Femur (tissue), 1 donor: ENCODE data around the gene FGD1.

Experiments used
- DNase-seq: peaks from one replicate; pipeline ENCODE4 v3.0.0-alpha.2; 2017

FGD1 gene

GRCh38 chrX:54470054-54470760, 25.8 kb downstream of the FGD1 start:
- DNase-seq = no peak

- DNase-seq = no peak
Measured at GRCh38 chrX:54452920-54453319, 43.1 kb downstream of the FGD1 start.

GRCh38 chrX:54449929-54450328, 46.1 kb downstream of the FGD1 start:
- DNase-seq = no peak

DNA sequence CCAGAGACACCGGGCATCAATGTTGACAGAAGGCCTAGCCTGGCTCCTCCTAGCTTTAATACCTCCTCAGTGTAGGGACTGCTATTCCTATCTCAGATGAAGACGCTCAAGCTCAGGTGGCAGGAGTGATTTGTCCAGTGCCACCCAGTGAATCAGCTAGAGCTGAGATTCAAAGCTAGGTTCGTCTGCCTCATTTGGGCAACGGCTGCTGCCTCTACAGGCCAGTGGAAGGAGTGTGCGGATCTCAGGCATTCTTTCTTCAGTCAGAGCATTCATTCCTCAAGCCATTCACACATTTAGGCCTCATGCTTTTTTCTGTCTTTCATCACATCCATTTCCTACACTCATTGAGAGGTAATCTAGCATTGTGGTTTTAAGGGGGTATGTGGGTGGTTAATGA, 48.6 kb downstream of the FGD1 start:
- DNase-seq = no peak

- DNase-seq = no peak
Measured at GRCh38 chrX:54446084-54446483, 50.0 kb downstream of the FGD1 start.

DNA sequence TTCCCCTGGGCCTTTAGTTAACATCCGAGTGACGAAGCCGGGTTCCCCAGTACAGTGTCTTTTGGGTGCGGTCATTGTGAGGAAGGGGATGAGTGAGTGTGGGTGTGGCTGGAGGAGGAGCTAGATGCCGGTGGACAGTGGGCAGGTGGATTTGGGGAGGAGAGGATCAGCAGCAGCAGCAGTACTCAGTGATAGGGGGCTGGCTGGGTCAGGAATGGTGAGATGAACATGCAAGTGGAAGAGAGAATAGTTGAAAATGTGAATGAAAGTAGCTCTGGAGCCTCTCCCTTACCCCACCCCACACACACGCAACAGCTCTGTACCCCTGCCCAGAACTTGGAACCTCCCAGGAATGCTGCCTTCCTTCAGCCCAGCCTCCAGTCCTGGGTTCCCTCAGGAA, 51.3 kb downstream of the FGD1 start:
- no peak for DNase-seq

- DNase-seq = no peak
Measured at GRCh38 chrX:54442790-54443189, 53.2 kb downstream of the FGD1 start.

GRCh38 chrX:54439960-54440871, 55.8 kb downstream of the FGD1 start, which contains the start of gene TSR2:
Gene TSR2, plus strand, starts transcription at chrX:54440404. Its CDS starts 18 bp downstream, at chrX:54440422.
- DNase-seq = peak; percentile 91

GRCh38 chrX:54435121-54435520, 60.9 kb downstream of the FGD1 start:
- no peak for DNase-seq

- DNase-seq = no peak
Measured at GRCh38 chrX:54430519-54430918, 65.5 kb downstream of the FGD1 start.

GRCh38 chrX:54427837-54428424, 68.1 kb downstream of the FGD1 start:
- no peak for DNase-seq

DNA sequence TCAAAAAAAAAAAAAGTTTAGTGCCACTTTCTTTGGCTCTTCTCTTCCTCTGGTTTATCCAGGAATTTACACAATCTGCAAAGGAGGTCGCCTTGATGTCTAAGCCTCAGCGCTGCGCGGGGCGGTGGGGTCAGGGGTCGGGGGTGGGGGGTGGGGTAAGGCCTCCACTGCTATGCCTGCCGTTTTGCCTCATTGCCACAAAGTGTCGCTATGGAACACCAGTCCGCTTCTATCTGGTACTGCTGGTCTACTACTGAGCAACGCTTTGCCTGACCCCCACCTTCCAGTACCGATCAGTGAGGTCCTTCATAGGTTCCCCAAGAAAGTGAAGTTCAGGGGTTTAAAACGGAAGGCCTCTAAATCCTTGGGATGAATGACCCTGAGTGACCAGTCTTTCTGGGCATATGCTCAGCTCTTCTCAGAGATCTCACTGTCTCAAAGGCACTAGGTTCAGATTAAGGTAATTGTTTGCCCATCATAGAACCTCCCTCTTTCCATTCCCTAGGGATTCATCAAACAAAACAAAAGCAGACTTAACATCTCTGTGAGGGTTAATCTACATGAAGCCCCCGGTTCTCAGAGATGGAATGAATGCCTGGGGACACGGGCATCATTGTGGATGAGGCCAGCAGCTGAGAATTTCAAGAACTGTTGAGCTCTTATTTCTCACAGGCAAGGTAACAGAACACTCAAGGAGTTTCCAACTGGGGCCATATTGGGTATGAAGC, 72.7 kb downstream of the FGD1 start:
- no peak for DNase-seq

GRCh38 chrX:54422168-54422567, 73.9 kb downstream of the FGD1 start:
- no peak for DNase-seq

- no peak for DNase-seq
Measured at GRCh38 chrX:54419559-54420302, 76.3 kb downstream of the FGD1 start.

GRCh38 chrX:54416965-54417364, 79.1 kb downstream of the FGD1 start:
- DNase-seq = no peak

GRCh38 chrX:54415534-54416350, 80.3 kb downstream of the FGD1 start:
- no peak for DNase-seq

DNA sequence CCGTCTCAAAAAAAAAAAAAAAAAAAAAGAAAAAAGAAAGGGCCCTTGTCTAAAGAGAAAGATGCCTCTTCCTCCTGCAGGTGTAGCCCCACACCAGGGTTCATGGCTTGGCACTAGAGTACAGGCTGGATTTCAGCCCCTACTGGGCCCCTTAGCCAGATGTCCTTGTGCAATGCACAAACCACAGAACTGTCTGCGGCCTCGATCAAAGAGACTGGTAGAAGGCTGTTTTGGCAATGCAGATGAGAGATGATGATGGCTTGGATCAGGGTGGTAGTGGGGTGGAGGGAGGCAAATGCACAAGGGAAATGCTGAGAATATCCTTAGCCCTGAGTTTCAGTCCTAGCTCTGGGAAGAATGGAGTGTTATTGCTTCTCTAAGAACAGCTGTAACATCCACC, 82.3 kb downstream of the FGD1 start:
- peak; percentile 24 for DNase-seq

- no peak for DNase-seq
Measured at GRCh38 chrX:54411732-54412131, 84.3 kb downstream of the FGD1 start.

GRCh38 chrX:54407266-54407665, 88.8 kb downstream of the FGD1 start:
- no peak for DNase-seq

GRCh38 chrX:54397113-54397512, 98.9 kb downstream of the FGD1 start:
- no peak for DNase-seq
